ENCODE data around the gene THTPA.

DNA sequence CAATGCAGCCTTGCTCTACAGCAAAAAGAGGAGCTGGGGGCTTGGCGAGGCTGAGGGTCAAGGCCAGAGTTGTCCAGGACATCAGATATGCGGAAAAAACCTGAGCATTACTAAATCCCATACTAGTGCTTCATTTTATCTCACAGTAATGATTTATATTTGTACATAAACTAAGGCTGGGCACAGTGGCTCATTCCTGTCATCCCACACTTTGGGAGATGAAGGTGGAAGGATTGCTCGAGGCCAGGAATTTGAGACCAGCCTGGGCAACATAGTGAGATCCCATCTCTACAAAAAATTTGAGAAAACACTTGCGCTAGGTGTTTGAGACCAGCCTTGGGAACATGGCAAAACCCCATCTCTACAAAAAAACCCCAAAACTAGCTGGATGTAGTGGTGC is 34.1 kb downstream of the THTPA start:
- no peak for TF ChIP-seq POLR2AphosphoS5 (IDR thresholded peaks at IDR 0.05)
- no peak for TF ChIP-seq CTCF (IDR thresholded peaks at IDR 0.05 in 8 of 11, conservative IDR thresholded peaks at IDR 0.05 in 3 of 11)
- no peak for TF ChIP-seq POLR2A (IDR thresholded peaks at IDR 0.05)

Measured in spleen (tissue), 7 donors.